HG03139 (cell line): ENCODE measurements around the gene AIG1.
"Not testable (repeated sequence)": the region's sequence is repeated elsewhere in the genome, so short reads cannot be mapped to it uniquely, and the experiment has no call there.

ENCODE experiments used
- ATAC-seq: cut with Tn5 transposase; IDR thresholded peaks from one replicate; pipeline ENCODE4 v1.9.1; 2021; ENCODE audit not compliant: unreplicated experiment

Gene AIG1

DNA sequence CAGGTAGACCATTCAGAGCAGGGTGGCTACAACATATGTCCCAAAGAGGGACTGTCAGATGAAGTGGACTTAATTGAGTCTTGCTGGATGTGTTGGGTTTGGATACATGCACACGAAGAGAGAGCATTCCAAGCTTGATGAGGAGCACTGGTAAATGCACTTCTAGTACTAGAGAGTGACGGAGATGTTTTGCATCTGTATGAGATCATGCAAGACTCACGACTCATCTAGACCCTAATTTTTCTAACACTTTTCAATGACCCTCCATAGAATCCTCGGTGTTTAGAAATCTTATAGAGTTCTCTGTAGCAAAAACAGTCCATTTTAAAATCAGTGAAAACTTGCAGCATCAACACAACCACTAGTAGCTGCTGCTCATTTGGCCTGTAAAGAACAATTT lies 4.8 kb upstream of the AIG1 start:
- no peak for ATAC-seq

DNA sequence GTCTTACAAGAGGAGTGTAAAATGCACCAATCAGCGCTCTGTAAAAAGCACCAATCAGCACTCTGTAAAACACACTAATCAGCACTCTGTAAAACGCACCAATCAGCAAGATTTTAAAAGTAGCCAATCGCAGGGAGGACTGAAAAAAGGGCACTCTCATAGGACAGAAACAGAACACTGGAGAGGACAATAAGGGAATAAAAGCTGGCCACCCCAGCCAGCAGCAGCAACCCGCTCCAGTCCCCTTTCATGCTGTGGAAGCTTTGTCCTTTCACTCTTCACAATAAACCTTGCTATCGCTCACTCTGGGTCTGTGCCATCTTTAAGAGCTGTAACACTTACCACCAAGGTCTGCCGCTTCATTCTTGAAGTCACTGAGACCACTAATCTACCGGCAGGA lies 1.7 kb upstream of the AIG1 start:
- no peak for ATAC-seq

DNA sequence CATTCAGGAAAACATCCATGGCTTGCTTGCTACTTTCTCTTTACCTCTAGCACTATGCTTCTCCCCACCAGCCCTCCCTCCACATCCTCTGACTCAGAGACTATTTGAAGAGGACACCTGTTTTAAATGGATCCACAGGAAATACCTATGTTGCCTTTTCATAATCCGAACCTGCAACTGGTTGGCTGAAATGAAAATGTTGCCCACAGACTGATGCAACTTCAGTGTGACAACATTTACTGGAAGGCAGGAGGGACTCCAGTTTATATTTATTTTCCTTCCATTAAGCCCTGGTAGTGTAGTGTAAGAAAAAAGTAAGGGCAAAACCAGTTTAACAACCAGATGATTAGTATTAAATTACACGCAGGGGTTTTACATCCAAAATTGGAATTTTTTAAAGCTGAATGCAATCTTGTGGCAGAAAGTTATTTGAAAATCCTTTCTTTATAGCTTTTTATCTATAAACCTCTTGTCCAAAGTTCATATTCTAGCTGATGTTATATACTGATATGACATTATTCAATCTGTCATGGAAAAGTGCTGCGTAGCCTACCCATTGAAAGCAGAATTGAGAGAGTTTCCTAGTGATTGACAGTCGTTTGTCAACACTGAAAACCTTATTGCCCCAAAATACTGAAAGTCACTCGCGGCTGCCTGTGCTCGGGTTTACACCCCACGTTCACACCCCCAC lies 881 bp upstream of the AIG1 start:
- no peak for ATAC-seq

DNA sequence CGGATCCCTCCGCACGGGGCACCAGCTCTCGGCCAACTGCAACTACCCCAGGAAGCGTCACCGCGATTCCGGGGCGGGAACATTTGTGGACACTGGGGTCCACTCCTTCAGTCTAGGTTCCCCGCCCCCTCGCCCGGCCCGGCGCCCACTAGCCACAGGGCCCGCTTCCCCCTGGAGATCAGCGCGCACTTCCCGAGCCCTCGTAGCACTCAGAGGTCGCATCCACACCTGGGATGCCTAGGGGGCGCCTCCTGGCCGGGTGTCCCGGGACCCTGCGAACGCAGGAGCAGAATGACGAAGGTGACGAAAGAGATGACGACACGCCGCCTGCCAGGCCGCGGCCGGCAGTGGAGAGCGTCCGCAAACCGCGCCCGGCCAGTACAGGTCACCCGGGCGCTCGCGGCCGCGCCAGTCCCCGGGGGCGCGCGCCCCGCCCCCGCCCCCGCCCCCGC lies 309 bp upstream of the AIG1 start:
- peak; percentile 61 for ATAC-seq

DNA sequence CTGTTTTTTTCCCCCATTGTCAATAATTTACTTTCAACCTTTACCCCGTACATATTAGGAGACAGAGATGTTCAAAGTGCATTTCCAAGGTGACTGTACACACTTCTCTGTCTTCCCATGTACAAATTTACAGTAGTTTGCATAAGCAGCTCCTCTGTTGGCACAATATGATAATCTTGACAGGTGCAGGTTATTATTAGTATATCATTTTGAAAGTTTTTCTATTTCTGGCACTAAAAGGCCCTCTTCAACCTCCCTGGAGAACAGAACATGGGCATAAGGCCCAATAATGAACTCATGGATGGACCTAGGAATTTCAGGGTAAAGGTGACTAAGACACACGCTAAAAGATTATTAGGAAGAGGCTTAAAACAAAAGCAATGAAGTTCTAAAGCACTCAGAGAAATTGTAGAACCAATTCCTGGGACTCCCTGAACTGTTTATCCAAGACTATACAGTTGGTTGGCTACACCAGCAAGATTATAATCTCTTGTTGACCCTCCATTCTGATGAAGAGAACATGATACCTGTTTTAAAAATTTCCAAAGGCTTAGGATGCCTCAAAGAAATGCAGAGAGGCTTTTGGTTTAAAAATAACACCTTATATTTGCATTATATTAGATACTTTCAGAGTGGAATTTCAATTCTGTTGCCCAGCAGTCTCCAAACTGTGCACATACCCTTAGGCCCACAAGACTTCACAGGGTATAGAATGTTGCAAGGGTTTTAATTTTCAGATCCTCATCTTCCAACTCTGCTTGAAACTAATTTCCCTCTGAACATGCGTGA lies 1.1 kb downstream of the AIG1 start:
- no peak for ATAC-seq

DNA sequence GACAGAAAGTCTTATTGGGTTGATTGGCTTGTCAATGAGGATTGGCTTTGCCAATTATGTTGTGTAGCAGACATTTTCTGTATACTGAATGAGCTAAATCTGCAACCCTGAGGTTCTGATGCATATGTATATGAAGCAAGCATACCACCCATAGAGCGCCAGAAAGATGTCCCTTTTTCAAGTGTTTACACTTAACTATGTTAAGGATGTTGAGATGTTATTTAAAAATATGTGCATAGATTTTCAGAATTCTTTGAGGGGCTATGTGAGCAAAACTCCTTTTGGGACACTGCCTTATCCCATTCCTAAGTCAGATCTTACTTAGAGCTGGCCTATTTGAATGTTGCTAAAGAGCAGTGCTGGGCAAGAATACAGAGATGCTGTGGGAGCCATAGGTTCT lies 1.9 kb downstream of the AIG1 start:
- no peak for ATAC-seq

DNA sequence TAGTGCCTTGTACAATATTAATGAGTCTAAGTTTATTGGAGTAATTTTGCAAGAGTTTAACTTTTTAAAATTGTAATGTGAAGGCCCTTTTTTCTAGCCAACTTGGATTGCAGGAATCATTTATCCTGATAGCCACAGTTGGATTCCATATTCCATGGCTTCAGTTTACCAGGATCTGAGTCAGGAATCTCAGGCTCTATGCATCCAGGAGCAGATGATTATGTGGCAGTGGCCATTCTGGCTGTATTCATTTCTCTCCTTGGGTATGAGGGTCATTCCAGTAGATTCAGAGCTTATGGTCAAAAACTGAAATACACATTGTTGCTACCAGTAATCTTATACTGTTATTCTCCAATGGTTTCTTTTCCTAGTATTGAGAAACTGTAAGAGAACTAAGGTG lies 2.9 kb downstream of the AIG1 start:
- no peak for ATAC-seq

DNA sequence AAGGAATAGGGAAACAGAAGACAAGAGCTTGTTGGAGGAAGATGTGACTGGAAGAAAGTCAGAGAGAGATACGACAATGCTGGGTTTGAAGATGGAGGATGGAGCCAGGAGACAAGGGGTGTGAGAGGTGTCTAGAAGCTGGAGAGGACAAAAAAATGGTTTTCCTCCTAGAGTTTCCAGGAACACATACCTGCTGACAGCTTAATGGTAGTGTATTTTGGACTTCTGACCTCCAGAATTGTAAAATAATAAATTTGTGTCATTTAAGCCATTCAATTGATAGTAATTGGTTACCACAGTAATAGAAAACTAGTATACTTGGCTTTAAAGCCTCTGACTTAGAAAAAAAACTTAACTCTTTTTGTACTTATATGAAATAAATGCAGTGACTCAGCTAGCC lies 3.6 kb downstream of the AIG1 start:
- ATAC-seq = no peak

DNA sequence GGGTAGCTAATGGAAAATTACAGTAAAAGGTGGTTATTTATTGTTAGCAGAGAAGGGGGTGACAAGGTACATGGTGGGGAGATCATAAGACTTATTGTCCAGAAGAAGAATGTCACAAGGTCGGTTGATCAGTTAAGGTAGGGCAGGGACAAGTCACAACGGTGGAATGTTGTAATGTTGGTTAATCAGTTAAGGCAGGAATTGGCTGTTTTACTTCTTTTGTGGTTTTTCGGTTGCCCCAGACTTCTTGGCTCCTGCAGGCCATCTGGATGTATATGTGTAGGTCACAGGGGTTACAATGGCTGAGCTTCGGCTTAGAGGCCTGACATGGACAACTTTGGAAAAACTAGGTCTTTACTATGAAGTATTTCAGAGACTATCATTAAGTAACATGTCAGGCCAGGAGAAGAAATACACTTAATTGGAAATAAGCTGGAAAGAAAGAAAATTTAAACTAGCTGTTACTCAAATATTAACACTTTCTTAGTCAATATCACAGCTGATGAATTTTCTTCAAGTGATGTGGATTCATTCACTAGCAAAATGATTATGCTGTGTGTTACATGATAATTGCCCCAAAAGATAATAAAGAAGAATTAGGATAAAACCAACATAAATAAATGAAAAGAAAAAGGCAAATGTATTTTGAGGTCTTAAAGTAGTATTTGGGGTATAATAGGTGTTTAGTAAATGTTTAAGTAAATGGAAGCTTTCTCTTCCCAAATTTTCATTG lies 4.4 kb downstream of the AIG1 start:
- no peak for ATAC-seq

DNA sequence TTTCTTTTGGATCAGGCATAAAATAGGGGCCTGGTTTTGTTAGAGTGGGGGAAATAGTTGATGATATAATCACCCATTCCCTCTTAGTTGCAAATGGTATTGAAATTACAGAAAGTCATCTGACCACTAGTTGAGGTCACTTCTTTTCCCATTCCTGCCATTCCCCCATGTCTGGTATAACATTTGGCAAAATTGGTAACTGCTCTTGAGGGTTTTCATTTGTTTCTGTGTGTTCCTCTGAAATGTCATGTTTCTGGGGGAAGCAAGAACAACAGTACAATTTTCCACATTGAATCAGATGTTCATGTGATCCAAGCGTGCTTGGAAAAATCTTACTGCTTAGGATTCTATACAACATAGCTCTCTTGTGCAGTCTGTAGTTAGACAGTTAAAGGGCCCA lies 7.3 kb downstream of the AIG1 start:
- no peak for ATAC-seq

DNA sequence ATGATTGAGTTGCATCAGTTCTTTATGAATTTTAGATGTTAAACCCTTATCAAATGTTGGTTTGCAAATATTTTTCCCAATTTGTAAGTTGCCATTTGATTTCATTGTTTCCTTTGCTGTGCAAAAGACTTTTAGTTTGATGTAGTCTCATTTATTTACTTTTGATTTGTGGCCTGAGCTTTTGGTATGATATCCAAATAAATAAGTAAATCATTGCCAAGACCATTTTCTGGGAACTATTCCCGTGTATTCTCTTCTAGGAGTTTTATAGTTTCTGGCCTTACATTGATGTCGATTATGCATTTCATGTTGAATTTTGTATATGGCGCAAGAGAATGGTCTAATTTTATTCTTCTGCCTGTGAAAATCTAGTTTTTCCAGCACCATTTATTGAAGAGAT lies 13.4 kb downstream of the AIG1 start:
- ATAC-seq = no peak

DNA sequence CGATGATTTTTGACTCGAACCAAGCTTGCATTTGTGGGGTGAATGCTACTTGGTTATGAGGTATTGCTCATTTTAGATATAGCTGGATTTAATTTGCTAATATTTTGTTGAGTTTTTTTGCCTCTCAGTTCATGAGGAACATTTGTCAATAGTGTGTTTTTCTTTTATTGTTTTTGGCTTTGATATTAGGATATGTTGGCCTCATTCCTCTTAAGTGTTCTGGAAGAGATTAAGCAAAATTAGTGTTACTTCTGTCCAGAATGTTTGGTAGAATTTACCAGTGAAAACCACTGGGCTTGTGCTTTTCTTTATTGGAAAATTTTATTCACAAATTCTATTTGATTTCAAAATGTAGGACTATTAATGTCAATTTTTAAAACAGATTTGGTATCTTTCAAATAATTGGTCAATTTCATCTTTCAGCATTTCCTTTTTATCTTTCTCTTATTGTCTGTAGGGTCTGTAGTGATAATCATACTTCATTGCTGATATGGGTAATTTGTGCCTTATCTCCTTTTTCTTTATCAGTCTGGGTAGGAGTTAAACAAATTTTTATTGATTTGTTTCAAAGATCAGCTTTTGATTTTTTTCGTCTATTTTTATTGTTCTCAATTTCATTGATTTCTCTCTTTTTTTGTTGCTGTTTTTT lies 14.1 kb downstream of the AIG1 start:
- no peak for ATAC-seq

DNA sequence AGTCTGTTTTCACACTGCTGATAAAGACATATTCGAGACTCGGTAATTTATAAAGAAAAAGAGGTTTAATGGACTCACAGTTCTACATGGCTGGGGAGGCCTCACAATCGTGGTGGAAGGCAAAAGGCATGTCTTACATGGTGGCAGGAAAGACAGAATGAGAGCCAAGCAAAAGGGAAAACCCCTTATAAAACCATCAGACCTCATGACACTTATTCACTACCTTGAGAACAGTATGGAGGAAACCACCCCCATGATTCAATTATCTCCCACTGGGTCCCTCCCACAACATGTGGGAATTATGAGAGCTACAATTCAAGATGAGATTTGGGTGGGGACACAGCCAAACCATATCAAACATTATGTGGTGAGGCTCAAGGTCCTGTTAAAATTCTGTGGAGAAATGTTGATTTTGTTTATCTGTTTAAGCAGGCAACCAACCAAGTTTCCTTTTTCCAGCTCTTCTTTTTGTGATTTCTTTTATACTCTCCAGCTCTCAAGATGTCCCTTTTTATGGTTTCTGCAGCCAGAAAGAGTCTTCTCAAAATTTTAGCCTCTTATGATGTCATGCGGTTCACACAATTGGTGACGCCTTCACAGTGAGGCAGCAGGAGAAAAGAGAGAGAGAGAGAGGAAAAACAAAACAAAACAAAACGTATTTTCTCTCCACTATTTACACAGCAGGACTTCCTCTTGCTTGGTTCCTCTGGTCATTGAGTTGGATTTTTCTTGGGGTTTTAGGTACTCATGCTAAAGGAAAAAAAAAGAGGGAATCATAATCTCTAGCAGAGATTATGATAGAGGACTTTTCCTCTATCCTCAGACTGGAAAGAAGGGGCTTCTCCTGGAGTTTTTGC lies 18.0 kb downstream of the AIG1 start:
- no peak for ATAC-seq

DNA sequence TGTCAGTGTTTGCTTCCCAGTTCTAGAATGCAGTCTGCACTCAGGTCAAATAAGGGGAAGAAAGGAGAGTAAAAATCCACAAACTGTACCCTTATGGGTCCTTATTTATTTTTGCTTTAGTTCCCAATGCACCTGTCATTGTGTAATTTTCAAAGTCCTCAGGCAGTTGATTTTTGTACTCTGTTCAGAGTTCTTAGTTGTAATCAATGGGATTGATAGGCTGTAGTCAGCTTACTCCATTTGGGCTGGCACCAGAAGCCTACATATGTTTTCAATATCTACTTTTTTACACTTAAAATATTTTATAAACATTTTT lies 18.6 kb downstream of the AIG1 start:
- no peak for ATAC-seq

DNA sequence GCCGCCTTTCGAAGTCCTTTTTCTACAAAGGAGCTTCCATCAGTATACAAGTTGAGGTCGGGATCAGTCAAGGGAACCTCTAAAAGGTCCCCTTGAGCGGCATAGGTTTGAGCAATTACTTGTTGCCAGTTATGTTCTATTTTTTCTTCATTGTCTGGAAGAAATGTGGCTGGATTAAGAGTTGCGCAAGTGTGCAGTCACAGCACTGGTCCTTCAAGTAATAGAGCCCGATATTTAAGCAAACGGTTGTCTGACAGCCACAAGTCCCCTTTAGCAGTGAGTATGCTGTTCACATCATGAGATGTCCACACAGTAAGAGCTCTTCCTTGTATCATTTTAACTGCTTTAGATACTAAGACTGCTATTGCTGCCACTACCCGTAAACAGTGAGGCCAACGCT lies 21.6 kb downstream of the AIG1 start:
- ATAC-seq = not testable (repeated sequence)

DNA sequence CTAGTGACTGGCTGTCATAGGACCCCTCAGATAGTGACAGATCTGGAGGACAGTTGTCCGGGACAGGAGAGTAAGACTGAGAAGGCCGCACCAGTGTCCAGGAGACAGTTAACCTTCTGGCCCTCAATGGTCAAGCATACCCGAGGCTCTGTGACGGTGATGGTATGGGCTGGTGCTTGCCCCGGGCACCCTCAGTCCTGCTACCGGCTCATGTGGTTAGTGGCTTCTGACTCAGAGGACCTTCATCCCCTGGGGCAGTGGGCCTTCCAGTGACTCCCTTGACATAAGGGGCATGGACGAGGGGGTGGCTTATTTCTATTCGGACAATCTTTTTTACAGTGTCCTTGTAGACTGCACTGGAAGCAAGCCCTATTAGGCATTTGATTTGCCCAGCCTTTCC lies 23.3 kb downstream of the AIG1 start:
- ATAC-seq = not testable (repeated sequence)

DNA sequence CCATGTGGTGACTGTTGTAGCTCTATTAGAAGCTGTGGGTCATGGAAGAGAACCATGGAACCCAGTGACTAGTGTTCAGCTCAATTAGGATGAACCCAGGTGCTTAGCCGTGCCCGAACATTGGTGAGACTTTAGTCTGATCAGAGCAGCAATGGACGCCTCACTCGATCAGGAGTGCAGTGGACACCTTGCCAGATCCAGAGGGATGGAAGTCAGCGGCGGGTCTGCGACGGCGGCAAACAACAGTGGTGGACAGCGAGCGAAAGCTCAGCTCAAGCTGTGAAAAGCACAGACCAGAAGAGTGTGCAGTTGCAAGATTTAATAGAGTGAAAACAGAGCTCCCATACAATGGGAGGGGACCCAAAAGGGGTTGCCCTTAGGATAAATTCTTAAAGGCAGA lies 26.6 kb downstream of the AIG1 start:
- ATAC-seq = not testable (repeated sequence)

DNA sequence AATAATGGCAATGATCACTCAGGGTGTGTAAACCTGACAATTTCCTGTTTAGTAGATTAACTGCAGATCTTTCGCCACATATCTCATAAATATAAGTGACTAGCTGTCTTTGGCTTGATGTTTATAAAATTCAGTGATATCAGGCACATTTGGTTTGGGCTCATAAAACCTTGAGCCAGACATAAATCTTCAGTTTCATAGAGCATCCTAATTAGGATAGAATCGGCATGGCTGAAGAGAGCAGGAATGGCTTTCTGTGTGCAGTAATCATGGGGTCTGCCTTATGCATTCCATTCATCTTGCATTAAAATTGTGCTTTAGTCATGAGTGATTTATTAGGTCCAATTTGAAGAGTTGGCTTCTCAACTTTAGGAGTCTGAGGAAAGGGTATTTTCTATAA lies 27.2 kb downstream of the AIG1 start:
- ATAC-seq = no peak

DNA sequence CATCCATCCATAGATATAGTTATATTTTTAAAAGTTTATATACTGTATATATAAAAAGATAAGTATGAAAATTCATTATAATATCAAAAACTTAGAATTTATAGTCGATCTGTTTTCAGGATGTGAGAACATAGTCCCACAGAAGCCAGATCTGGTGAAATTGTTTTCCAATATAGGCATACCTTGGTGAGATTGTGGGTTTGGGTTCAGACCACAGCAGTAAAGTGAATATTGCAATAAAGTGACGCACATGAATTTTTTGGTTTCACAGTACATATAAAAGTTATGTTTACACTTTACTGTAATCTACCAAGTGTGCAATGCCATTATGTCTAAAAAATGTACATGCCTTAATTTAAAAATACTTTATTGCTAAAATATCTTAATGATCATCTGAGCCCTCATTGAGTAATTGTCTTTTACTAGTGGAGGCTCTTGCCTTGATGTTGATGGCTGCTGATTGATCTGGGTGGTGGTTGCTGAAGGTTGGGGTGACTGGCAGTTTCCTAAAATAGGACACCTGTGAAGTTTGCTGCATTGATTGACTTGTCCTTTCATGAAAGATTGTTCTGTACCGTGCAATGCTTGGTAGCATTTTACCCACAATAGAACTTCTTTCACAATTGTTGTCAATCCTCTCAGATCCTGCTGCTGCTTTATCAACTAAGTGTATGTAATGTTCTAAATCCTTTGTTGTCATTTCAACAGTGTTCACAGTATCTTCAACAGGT lies 29.8 kb downstream of the AIG1 start:
- ATAC-seq = no peak

DNA sequence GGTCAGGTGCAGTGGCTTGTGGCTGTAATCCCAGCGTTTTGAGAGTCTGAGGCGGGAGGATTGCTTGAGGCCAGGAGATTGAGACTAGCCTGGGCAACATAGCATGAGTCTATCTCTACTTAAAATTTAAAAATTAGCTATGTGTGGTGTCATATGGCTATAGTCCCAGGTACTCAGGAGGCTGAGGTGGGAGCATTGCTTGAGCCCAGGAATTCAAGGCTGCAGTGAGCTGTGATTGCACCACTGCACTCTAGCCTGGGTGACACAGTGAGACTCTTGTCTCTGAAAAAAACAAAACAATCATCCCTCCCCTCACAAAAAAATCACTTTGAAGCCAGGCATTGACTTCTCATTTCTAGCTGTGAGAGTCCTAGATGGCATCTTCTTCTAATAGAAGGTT lies 32.1 kb downstream of the AIG1 start:
- no peak for ATAC-seq
